KMS-11 (cell line): ENCODE results near the gene CCN5.

Experiments
- H2AFZ ChIP-seq: fragments of 200-600 bp; sonication (generic); 2 replicates; pipeline ENCODE4 v1.6.1; 2016; ENCODE audit warnings: antibody characterized with exemption, mixed run types, low read depth
- H3K27ac ChIP-seq: fragments of 200-600 bp; sonication (generic); 2 replicates; pipeline ENCODE4 v1.6.1; 2016; ENCODE audit warnings: mild to moderate bottlenecking, mixed run types
- H3K27me3 ChIP-seq: fragments of 200-600 bp; sonication (generic); 2 replicates; pipeline ENCODE4 v1.6.1; 2017; ENCODE audit warnings: mild to moderate bottlenecking, low read depth, mixed run types, moderate library complexity; ENCODE audit not compliant: insufficient read depth
- H3K36me3 ChIP-seq: fragments of 200-600 bp; sonication (generic); 2 replicates; pipeline ENCODE4 v1.6.1; 2017; ENCODE audit warnings: mild to moderate bottlenecking, mixed run types; ENCODE audit not compliant: insufficient read depth
- H3K4me1 ChIP-seq: fragments of 200-600 bp; sonication (generic); 2 replicates; pipeline ENCODE4 v1.6.1; 2016; ENCODE audit warnings: mild to moderate bottlenecking, low read depth, mixed run types; ENCODE audit not compliant: poor library complexity, severe bottlenecking
- H3K4me2 ChIP-seq: fragments of 200-600 bp; sonication (generic); 2 replicates; pipeline ENCODE4 v1.7.0; 2016; ENCODE audit warnings: mild to moderate bottlenecking, mixed run types
- H3K4me3 ChIP-seq: fragments of 200-600 bp; sonication (generic); IDR thresholded peaks from 2 replicates; pipeline ENCODE4 v1.6.1; 2017; ENCODE audit warnings: low read depth, low read length, mixed read lengths; ENCODE audit not compliant: insufficient read depth
- H3K79me2 ChIP-seq: fragments of 200-600 bp; sonication (generic); 2 replicates; pipeline ENCODE4 v1.6.1; 2016; ENCODE audit warnings: low read depth, mixed run types; ENCODE audit not compliant: insufficient read depth
- H3K9ac ChIP-seq: fragments of 200-600 bp; sonication (generic); 2 replicates; pipeline ENCODE4 v1.6.1; 2016; ENCODE audit warnings: mild to moderate bottlenecking, mixed run types
- H4K20me1 ChIP-seq: fragments of 200-600 bp; sonication (generic); 2 replicates; pipeline ENCODE4 v1.6.1; 2016; ENCODE audit warnings: mild to moderate bottlenecking, mixed run types; ENCODE audit not compliant: insufficient read depth
- TF ChIP-seq, protein P1 (sequence below): fragments of 200-600 bp; sonication (generic); conservative IDR thresholded peaks from 2 replicates; pipeline ENCODE4 v1.6.1; 2017; ENCODE audit warnings: low read depth, mild to moderate bottlenecking, antibody characterized with exemption, low read length, moderate library complexity, mixed read lengths

The CCN5 gene

GRCh38 chr20:44709797-44710196, 5.4 kb upstream of the CCN5 start:
- Histone ChIP-seq H3K4me2 (no peak overlapping the region), H3K27me3 (peaks cover 88% of the 10 kb centered on the region), H3K4me3 (no peak overlapping the region), H3K79me2 (no peaks in the 10 kb centered on the region), H3K36me3 (no peaks in the 10 kb centered on the region), H3K4me1 (peaks cover 17% of the 10 kb centered on the region), H4K20me1 (no peaks in the 10 kb centered on the region; the same call in 1 of the 2 replicates), H2AFZ (no peak overlapping the region), H3K27ac (no peak overlapping the region), H3K9ac (no peak overlapping the region)
- TF ChIP-seq, protein P1, sequence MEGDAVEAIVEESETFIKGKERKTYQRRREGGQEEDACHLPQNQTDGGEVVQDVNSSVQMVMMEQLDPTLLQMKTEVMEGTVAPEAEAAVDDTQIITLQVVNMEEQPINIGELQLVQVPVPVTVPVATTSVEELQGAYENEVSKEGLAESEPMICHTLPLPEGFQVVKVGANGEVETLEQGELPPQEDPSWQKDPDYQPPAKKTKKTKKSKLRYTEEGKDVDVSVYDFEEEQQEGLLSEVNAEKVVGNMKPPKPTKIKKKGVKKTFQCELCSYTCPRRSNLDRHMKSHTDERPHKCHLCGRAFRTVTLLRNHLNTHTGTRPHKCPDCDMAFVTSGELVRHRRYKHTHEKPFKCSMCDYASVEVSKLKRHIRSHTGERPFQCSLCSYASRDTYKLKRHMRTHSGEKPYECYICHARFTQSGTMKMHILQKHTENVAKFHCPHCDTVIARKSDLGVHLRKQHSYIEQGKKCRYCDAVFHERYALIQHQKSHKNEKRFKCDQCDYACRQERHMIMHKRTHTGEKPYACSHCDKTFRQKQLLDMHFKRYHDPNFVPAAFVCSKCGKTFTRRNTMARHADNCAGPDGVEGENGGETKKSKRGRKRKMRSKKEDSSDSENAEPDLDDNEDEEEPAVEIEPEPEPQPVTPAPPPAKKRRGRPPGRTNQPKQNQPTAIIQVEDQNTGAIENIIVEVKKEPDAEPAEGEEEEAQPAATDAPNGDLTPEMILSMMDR: no peak

DNA sequence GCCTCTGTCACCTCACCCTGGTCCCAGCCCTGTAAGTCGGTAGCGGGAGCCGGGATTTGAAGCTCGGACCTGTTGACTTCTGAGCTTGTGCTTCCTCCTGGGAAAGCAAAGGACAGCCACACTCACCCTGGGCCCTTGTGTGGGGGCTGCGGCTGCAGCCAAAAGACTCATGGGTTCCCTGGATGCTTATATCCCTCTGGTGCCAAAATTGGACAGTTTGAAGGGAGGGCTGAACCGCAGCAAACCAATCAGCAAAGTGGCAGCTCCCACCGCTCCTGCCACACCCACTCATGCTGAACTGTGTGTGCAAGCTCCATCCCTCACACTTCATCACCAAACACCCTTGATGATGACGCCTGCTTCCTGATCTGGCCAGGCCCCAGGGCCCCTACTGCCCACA, 3.9 kb upstream of the CCN5 start:
- Histone ChIP-seq H3K79me2 (no peaks in the 10 kb centered on the region), H3K9ac (no peak overlapping the region), H3K4me1 (peaks cover 19% of the 10 kb centered on the region), H3K36me3 (no peaks in the 10 kb centered on the region), H3K4me3 (no peak overlapping the region), H4K20me1 (no peaks in the 10 kb centered on the region; the same call in 1 of the 2 replicates), H3K4me2 (no peak overlapping the region), H3K27ac (no peak overlapping the region), H2AFZ (no peak overlapping the region), H3K27me3 (peaks cover 88% of the 10 kb centered on the region)
- TF ChIP-seq, protein P1: no peak

DNA sequence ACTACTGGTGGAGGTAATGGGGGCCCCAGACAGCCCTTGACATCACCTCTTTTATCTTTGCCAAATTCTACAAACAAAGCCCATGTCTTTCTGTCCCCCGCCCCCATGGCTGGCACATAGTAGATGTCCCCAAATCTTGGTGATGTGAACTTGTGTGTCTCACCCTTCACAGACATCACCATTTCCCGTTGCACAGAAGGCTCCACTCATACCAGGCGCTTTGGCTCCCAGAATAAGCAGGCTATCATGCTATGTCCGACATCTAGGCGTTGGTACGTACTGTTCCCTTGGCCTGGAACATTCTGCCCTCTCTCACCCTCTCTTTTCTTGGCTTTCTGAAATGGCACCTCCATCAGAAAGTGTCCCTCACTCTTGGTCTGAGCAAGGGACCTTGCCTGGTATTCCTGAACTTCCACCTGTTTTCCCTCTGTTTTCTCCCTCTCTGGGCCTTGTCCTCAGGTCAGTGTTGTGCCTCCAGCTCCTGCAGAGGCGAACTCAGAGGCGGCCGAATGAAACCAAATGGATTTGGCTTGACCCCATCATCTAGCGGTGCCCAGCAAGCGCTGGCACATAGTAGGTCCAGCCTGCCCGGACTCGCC, 968 bp upstream of the CCN5 start:
- no peak overlapping the region for H3K27ac ChIP-seq
- TF ChIP-seq, protein P1: no peak
- no peak overlapping the region for H3K9ac ChIP-seq

GRCh38 chr20:44715499-44716308, 535 bp downstream of the CCN5 start:
- TF ChIP-seq, protein P1: no peak
- Histone ChIP-seq H3K4me2 (no peak overlapping the region), H4K20me1 (no peaks in the 10 kb centered on the region), H3K4me1 (peaks cover 9% of the 10 kb centered on the region), H2AFZ (no peak overlapping the region), H3K9ac (no peak overlapping the region), H3K27ac (no peak overlapping the region), H3K79me2 (no peaks in the 10 kb centered on the region), H3K36me3 (no peaks in the 10 kb centered on the region), H3K4me3 (no peak overlapping the region), H3K27me3 (peaks cover 69% of the 10 kb centered on the region)

More for the DNA sequence above, 968 bp upstream of the CCN5 start:
- Histone ChIP-seq H3K79me2 (no peaks in the 10 kb centered on the region), H2AFZ (no peak overlapping the region), H3K4me1 (peaks cover 19% of the 10 kb centered on the region), H3K36me3 (no peaks in the 10 kb centered on the region), H4K20me1 (no peaks in the 10 kb centered on the region), H3K4me3 (no peak overlapping the region), H3K4me2 (peak overlapping the region; percentile 26; the same call in 1 of the 2 replicates), H3K27me3 (peaks cover 79% of the 10 kb centered on the region)
